ENCODE results near the gene ANKRD33.
A peak's percentile ranks its signal among the peaks of the same experiment; 100 is the strongest.

The ANKRD33 gene

DNA sequence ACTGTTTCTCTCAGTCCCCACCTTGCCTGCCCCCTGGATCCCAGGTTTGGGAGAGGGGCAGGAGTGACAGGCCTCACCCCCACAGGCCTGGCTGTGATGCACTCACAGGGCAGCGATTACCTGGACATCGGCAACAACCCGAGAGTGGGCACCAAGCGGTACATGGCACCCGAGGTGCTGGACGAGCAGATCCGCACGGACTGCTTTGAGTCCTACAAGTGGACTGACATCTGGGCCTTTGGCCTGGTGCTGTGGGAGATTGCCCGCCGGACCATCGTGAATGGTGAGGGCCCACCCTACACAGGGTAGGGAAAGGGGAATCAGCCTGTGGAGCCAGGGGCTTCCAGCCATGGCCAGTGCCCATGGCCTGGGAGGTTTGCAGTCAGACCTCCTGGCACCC lies 28.0 kb downstream of the ANKRD33 start:
- Histone ChIP-seq H3K9me3 (ENCODE audit: control insufficient read depth in 2 of 2, low read length in 2 of 2) (no peaks in the 10 kb centered on the region), H3K36me3 (ENCODE audit: control insufficient read depth in 2 of 2, insufficient read depth in 2 of 2, low read length in 2 of 2) (peaks cover 36 to 39% of the 10 kb centered on the region in 2 donors), H3K4me3 (ENCODE audit: low read length in 2 of 2) (no peak overlapping the region), H3K27ac (ENCODE audit: low read depth in 2 of 2, low read length in 2 of 2) (no peak overlapping the region), H3K4me1 (ENCODE audit: control insufficient read depth in 2 of 2, insufficient read depth in 2 of 2, low read length in 2 of 2) (peaks cover 14 to 20% of the 10 kb centered on the region in 2 donors), H3K9ac (ENCODE audit: low read depth in 1 of 2, low read length in 2 of 2) (no peak overlapping the region), H3K27me3 (ENCODE audit: control insufficient read depth in 2 of 2, insufficient read depth in 2 of 2, low read length in 2 of 2) (no peaks in the 10 kb centered on the region)

- H3K9me3 ChIP-seq (ENCODE audit: control insufficient read depth in 2 of 2, low read length in 2 of 2), result no peaks in the 10 kb centered on the region
- H3K36me3 ChIP-seq (ENCODE audit: control insufficient read depth in 2 of 2, insufficient read depth in 2 of 2, low read length in 2 of 2), result peaks cover 36 to 40% of the 10 kb centered on the region in 2 donors
- H3K27me3 ChIP-seq (ENCODE audit: control insufficient read depth in 2 of 2, insufficient read depth in 2 of 2, low read length in 2 of 2), result no peaks in the 10 kb centered on the region
- H3K4me3 ChIP-seq (ENCODE audit: low read length in 2 of 2), result no peak overlapping the region
- peaks cover 6 to 9% of the 10 kb centered on the region in 2 donors for H3K4me1 ChIP-seq (ENCODE audit: control insufficient read depth in 2 of 2, insufficient read depth in 2 of 2, low read length in 2 of 2)
- H3K9ac ChIP-seq (ENCODE audit: low read depth in 1 of 2, low read length in 2 of 2), result no peak overlapping the region
- no peak overlapping the region for H3K27ac ChIP-seq (ENCODE audit: low read depth in 2 of 2, low read length in 2 of 2)
Measured at GRCh38 chr12:51917041-51917590, 29.2 kb downstream of the ANKRD33 start.

DNA sequence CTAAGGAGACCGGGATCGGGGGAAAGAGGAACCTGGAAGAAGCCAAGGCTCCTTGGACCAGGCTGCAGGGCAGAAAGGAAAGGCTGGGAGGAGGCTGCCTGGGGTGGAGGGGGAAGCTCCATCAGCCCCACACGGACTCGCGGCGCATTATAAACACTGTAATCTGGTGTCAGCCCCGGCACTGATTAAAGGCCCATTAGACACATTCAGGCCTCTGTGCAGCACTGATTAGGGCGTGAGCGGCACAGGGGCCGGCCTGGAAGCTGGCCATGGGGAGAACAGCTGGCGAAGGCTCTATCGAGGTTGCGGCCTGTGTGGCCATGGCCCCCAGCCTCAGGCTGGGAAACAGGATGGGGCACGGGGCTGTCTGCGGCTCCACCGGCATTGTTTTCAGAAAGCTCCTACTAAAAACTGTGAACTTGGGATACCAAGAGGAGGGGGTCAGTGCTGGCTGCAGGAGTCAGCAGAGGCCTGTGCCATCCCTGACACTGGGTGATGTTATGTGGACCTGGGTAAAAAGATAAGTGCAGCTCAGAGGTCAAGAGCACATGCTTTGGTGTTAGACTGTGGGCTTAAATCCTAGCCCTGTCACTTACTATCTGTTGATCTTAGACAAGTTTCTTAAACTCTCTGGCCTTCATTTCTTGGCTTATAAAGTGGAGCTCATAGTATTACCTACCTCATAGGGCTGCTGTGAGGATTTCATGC lies 30.0 kb downstream of the ANKRD33 start:
- H3K4me3 ChIP-seq (ENCODE audit: low read length in 2 of 2), result no peak overlapping the region
- H3K9ac ChIP-seq (ENCODE audit: low read depth in 1 of 2, low read length in 2 of 2), result no peak overlapping the region
- H3K9me3 ChIP-seq (ENCODE audit: control insufficient read depth in 2 of 2, low read length in 2 of 2), result no peaks in the 10 kb centered on the region
- peaks cover 36 to 41% of the 10 kb centered on the region in 2 donors for H3K36me3 ChIP-seq (ENCODE audit: control insufficient read depth in 2 of 2, insufficient read depth in 2 of 2, low read length in 2 of 2)
- H3K27me3 ChIP-seq (ENCODE audit: control insufficient read depth in 2 of 2, insufficient read depth in 2 of 2, low read length in 2 of 2), result no peaks in the 10 kb centered on the region
- no peak overlapping the region for H3K27ac ChIP-seq (ENCODE audit: low read depth in 2 of 2, low read length in 2 of 2)
- H3K4me1 ChIP-seq (ENCODE audit: control insufficient read depth in 2 of 2, insufficient read depth in 2 of 2, low read length in 2 of 2), result peaks cover 9 to 10% of the 10 kb centered on the region in 2 donors

DNA sequence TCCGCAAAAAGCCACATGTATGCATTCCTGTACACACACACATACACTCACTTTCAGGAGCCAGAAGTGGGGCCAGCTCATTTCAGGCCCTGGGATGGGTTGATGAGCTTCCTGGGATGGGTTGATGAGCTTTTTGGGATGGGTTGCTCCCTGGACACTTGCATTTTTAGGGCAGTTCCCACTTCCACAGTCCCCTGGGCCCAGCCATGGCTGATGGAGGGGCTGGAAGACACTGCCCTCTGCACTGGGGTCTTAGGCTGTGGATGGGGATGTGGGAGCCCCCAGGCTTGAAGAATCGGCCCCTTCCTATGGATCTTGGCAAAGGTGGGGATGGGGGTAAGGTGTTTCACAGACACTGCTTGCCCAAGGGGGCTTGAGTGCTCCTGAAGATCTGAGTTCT lies 32.1 kb downstream of the ANKRD33 start:
- Histone ChIP-seq H3K27ac (ENCODE audit: low read depth in 2 of 2, low read length in 2 of 2) (no peak overlapping the region), H3K4me1 (ENCODE audit: control insufficient read depth in 2 of 2, insufficient read depth in 2 of 2, low read length in 2 of 2) (peaks cover 18 to 19% of the 10 kb centered on the region in 2 donors), H3K27me3 (ENCODE audit: control insufficient read depth in 2 of 2, insufficient read depth in 2 of 2, low read length in 2 of 2) (no peaks in the 10 kb centered on the region), H3K9me3 (ENCODE audit: control insufficient read depth in 2 of 2, low read length in 2 of 2) (no peaks in the 10 kb centered on the region), H3K36me3 (ENCODE audit: control insufficient read depth in 2 of 2, insufficient read depth in 2 of 2, low read length in 2 of 2) (peaks cover 27 to 38% of the 10 kb centered on the region in 2 donors), H3K4me3 (ENCODE audit: low read length in 2 of 2) (no peak overlapping the region), H3K9ac (ENCODE audit: low read depth in 1 of 2, low read length in 2 of 2) (no peak overlapping the region)

- H3K4me1 ChIP-seq (ENCODE audit: control insufficient read depth in 2 of 2, insufficient read depth in 2 of 2, low read length in 2 of 2), result peaks cover 18 to 19% of the 10 kb centered on the region in 2 donors
- H3K9ac ChIP-seq (ENCODE audit: low read depth in 1 of 2, low read length in 2 of 2), result no peak overlapping the region
- H3K27ac ChIP-seq (ENCODE audit: low read depth in 2 of 2, low read length in 2 of 2), result no peak overlapping the region
- H3K36me3 ChIP-seq (ENCODE audit: control insufficient read depth in 2 of 2, insufficient read depth in 2 of 2, low read length in 2 of 2), result peaks cover 16 to 27% of the 10 kb centered on the region in 2 donors
- no peaks in the 10 kb centered on the region for H3K27me3 ChIP-seq (ENCODE audit: control insufficient read depth in 2 of 2, insufficient read depth in 2 of 2, low read length in 2 of 2)
- H3K4me3 ChIP-seq (ENCODE audit: low read length in 2 of 2), result no peak overlapping the region
- no peaks in the 10 kb centered on the region for H3K9me3 ChIP-seq (ENCODE audit: control insufficient read depth in 2 of 2, low read length in 2 of 2)
Measured at GRCh38 chr12:51921017-51921725, 33.3 kb downstream of the ANKRD33 start.

DNA sequence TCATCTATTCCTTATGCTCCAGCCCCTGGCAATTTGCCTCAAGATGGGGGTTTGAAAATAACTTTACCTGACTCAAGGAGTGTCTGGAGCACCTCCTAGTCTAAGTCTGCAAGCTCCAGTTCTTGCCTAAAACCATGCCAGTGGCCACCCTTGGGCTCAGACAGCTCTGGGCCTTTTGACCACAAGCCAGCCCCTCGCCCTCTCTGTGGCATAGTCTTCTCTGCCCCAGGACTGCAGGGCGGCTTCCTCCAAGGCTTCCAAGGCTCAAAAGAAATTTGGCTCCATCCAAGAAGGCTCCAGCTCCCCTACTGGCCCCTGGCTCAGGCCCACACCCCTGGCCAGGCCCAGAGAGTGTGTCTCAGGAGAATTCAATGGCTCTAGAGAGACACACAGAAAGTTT lies 34.2 kb downstream of the ANKRD33 start:
- no peaks in the 10 kb centered on the region for H3K27me3 ChIP-seq (ENCODE audit: control insufficient read depth in 2 of 2, insufficient read depth in 2 of 2, low read length in 2 of 2)
- H3K4me1 ChIP-seq (ENCODE audit: control insufficient read depth in 2 of 2, insufficient read depth in 2 of 2, low read length in 2 of 2), result peaks cover 18 to 19% of the 10 kb centered on the region in 2 donors
- H3K9ac ChIP-seq (ENCODE audit: low read depth in 1 of 2, low read length in 2 of 2), result no peak overlapping the region
- H3K36me3 ChIP-seq (ENCODE audit: control insufficient read depth in 2 of 2, insufficient read depth in 2 of 2, low read length in 2 of 2), result peaks cover 10 to 21% of the 10 kb centered on the region in 2 donors
- H3K9me3 ChIP-seq (ENCODE audit: control insufficient read depth in 2 of 2, low read length in 2 of 2), result no peaks in the 10 kb centered on the region
- H3K27ac ChIP-seq (ENCODE audit: low read depth in 2 of 2, low read length in 2 of 2), result peak overlapping the region; percentile 69 to 88
- H3K4me3 ChIP-seq (ENCODE audit: low read length in 2 of 2), result no peak overlapping the region

DNA sequence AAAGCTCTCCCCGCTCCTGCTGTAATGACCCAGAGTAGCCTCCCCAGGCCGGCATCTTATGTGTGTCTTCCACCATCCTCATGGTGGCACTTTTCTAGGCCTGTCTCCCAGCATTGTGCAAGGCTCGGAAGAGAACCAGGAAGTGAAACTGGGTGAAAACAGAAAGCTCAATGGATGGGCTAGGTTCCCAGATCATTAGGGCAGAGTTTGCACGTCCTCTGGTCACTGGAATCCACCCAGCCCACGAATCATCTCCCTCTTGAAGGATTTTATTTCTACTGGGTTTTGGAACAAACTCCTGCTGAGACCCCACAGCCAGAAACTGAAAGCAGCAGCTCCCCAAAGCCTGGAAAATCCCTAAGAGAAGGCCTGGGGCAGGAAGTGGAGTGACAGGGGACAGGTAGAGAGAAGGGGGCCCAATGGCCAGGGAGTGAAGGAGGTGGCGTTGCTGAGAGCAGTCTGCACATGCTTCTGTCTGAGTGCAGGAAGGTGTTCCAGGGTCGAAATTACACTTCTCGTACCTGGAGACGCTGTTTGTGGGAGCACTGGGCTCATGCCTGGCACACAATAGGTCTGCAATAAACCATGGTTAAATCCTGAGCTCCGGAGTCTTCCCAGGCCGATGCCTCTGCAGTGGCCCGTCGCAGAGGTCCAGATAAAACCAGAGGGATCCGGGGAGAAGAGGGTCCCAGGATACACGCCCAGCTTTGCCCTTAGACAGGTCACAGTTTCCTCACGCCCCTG lies 35.0 kb downstream of the ANKRD33 start:
- peak overlapping the region; percentile 14 to 48 for H3K4me3 ChIP-seq (ENCODE audit: low read length in 2 of 2)

GRCh38 chr12:51923506-51924365 lies 35.8 kb downstream of the ANKRD33 start:
- Histone ChIP-seq H3K9me3 (ENCODE audit: control insufficient read depth in 2 of 2, low read length in 2 of 2) (no peaks in the 10 kb centered on the region), H3K9ac (ENCODE audit: low read depth in 1 of 2, low read length in 2 of 2) (peak overlapping the region; percentile 9 to 52), H3K27me3 (ENCODE audit: control insufficient read depth in 2 of 2, insufficient read depth in 2 of 2, low read length in 2 of 2) (no peaks in the 10 kb centered on the region), H3K4me3 (ENCODE audit: low read length in 2 of 2) (peak overlapping the region; percentile 14 to 48), H3K4me1 (ENCODE audit: control insufficient read depth in 2 of 2, insufficient read depth in 2 of 2, low read length in 2 of 2) (peaks cover 18 to 19% of the 10 kb centered on the region in 2 donors), H3K36me3 (ENCODE audit: control insufficient read depth in 2 of 2, insufficient read depth in 2 of 2, low read length in 2 of 2) (peaks cover 3 to 17% of the 10 kb centered on the region in 2 donors), H3K27ac (ENCODE audit: low read depth in 2 of 2, low read length in 2 of 2) (peak overlapping the region; percentile 69 to 88)

More for the DNA sequence above, 35.0 kb downstream of the ANKRD33 start:
- Histone ChIP-seq H3K4me1 (ENCODE audit: control insufficient read depth in 2 of 2, insufficient read depth in 2 of 2, low read length in 2 of 2) (peaks cover 18 to 19% of the 10 kb centered on the region in 2 donors), H3K27ac (ENCODE audit: low read depth in 2 of 2, low read length in 2 of 2) (peak overlapping the region; percentile 69 to 88), H3K27me3 (ENCODE audit: control insufficient read depth in 2 of 2, insufficient read depth in 2 of 2, low read length in 2 of 2) (no peaks in the 10 kb centered on the region), H3K9ac (ENCODE audit: low read depth in 1 of 2, low read length in 2 of 2) (peak overlapping the region; percentile 9 to 52), H3K36me3 (ENCODE audit: control insufficient read depth in 2 of 2, insufficient read depth in 2 of 2, low read length in 2 of 2) (peaks cover 10 to 19% of the 10 kb centered on the region in 2 donors), H3K9me3 (ENCODE audit: control insufficient read depth in 2 of 2, low read length in 2 of 2) (no peaks in the 10 kb centered on the region)

- peaks cover 18 to 19% of the 10 kb centered on the region in 2 donors for H3K4me1 ChIP-seq (ENCODE audit: control insufficient read depth in 2 of 2, insufficient read depth in 2 of 2, low read length in 2 of 2)
- no peak overlapping the region for H3K4me3 ChIP-seq (ENCODE audit: low read length in 2 of 2)
- H3K36me3 ChIP-seq (ENCODE audit: control insufficient read depth in 2 of 2, insufficient read depth in 2 of 2, low read length in 2 of 2), result peaks cover 0 to 7% of the 10 kb centered on the region in 2 donors
- no peak overlapping the region for H3K9ac ChIP-seq (ENCODE audit: low read depth in 1 of 2, low read length in 2 of 2)
- H3K9me3 ChIP-seq (ENCODE audit: control insufficient read depth in 2 of 2, low read length in 2 of 2), result no peaks in the 10 kb centered on the region
- H3K27me3 ChIP-seq (ENCODE audit: control insufficient read depth in 2 of 2, insufficient read depth in 2 of 2, low read length in 2 of 2), result no peaks in the 10 kb centered on the region
- no peak overlapping the region for H3K27ac ChIP-seq (ENCODE audit: low read depth in 2 of 2, low read length in 2 of 2)
Measured at GRCh38 chr12:51924551-51925319, 36.8 kb downstream of the ANKRD33 start.
